ENCODE data around the gene PMPCA.

DNA sequence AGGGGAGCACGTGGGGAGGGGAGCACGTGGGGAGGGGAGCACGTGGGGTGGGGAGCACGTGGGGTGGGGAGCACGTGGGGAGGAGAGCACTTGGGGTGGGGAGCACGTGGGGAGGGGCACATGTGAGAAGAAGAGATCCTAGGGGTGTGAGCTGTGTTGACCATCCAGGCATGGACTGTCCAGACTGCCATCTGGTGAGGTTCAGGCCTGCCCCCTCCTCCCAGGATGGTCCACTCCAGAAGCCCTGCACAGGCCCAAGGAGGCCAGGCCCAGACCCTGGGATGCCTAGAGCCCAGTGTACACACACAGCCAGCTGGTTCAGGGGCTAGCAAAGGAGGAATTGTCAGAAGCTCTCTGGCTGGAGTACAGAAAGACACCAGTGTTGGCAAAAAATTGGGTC, 12.8 kb upstream of the PMPCA start:
- TF ChIP-seq, protein P1, sequence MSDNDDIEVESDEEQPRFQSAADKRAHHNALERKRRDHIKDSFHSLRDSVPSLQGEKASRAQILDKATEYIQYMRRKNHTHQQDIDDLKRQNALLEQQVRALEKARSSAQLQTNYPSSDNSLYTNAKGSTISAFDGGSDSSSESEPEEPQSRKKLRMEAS (IDR thresholded peaks at IDR 0.05; ENCODE audit: insufficient read depth, insufficient read length), result no peak
- TF ChIP-seq CTCF (IDR thresholded peaks at IDR 0.05; ENCODE audit: extremely low read depth in 1 of 2, insufficient read depth in 1 of 2, low read depth in 1 of 2, low read length in 2 of 2) (no peak), POLR2AphosphoS5 (IDR thresholded peaks at IDR 0.05; ENCODE audit: insufficient read depth, low read depth, low read length) (no peak), POLR2A (IDR thresholded peaks at IDR 0.05; ENCODE audit: low read depth, low read length) (no peak), MYC (IDR thresholded peaks at IDR 0.05; ENCODE audit: low read depth, low read length) (no peak)

Measured in endothelial cell of umbilical vein (primary cell).